GM18907 (cell line): ENCODE results near the gene RAD1.

Experiments
- ATAC-seq: cut with Tn5 transposase; IDR thresholded peaks from one replicate; pipeline ENCODE4 v1.9.1; 2021; ENCODE audit warnings: mild to moderate bottlenecking, moderate library complexity; ENCODE audit not compliant: unreplicated experiment

Gene RAD1

DNA sequence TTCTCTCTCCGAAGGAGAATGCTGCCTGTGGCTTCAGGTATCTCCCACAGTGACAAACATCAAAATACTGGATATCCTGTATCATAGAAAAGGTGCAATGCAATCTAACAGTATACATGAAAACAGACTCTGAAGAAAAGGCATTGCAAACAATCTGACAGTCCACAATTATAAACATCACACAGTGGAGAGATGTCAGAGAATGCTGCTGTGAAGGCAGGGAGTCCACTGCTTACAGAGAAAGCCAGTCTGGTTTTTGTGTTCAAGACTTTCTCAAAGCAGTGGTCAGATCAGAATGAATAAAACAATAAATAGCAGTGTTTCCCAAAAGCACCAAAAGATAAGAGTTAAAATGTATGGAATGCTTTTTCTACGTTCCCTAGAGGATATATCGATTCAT is 47.6 kb downstream of the RAD1 start:
- ATAC-seq: no peak

DNA sequence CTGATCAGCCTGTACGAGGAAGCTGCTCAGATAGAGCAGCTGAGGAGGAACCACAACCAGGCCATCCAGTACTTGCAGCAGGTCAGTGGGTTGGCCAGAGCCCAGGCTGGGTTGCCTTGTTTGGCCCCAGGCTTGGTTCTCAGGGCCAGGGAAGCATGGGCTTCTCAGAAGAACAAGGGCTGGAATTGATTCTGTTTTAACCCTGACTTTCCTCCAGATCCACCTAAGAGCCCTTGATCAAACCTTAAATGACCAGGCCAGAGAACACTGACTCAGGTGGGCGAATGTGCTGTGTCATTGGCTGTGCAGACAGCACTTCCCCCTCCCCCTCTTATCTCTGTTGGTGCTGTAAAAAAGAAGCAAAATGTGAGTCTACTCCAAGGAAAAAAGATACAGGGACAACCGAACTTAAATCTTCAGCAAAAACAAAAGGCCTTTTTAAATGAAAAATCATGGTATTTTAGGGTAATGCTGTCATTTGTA is 48.3 kb downstream of the RAD1 start:
- ATAC-seq: no peak

DNA sequence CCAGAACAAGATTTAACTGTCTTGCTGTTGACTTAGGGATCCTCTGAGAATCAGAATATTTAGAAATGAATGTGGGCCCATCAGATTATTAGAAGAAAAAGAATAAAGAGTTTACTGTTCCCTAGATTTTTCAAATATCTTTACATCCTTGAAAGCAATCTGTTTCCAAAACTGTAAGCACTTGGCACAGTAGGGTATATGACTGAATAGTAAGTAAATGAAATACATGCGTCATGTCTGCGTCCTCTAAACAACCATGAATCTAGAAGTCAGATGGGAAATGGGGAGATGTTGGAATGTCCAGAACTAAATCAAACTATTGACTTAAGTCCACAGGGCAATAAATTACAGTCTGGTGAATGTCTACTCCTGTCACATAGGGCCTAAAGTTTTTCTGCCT is 50.2 kb downstream of the RAD1 start:
- ATAC-seq: no peak

GRCh38 chr5:34863946-34864345 is 51.4 kb downstream of the RAD1 start:
- ATAC-seq: no peak

GRCh38 chr5:34859253-34859652 is 56.1 kb downstream of the RAD1 start:
- ATAC-seq: no peak

DNA sequence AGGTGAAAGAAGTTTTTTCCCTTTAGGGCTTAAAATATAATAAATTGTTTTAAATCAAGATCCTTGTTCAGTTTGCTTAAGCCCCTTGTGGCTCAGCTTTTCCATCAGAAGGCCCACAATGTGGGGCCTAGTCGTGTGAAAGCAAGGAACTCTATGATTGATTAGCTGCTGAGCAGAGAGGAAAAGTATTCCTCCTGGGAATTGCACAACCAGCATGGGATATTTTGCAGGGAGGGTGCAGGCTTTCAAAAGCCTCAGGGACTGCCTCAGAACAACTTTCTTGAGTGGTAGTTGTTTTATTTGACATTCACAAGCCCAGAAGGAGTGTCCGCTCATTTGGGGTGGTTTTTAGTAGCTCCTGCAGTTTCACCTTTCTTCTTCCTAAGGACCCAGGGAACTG is 56.5 kb downstream of the RAD1 start:
- no peak for ATAC-seq

DNA sequence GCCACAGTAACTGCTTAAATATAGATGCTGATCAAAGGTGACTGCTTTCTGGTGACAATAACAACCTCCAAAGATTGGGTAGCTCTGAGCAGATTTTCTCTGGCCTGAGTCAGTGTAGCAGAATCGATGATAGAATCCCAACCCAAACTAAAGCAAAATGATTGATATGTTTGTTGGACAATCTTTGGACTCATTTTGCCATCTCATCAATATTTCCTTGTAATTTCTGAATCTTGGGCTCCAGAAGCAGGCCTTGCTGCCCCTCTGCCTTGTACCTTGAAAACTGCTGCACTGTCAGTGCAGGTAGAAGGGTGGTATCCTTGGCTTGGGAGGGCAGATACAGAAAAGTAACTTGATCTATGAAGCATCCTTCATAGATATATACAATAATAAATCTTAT is 57.4 kb downstream of the RAD1 start:
- ATAC-seq: no peak

DNA sequence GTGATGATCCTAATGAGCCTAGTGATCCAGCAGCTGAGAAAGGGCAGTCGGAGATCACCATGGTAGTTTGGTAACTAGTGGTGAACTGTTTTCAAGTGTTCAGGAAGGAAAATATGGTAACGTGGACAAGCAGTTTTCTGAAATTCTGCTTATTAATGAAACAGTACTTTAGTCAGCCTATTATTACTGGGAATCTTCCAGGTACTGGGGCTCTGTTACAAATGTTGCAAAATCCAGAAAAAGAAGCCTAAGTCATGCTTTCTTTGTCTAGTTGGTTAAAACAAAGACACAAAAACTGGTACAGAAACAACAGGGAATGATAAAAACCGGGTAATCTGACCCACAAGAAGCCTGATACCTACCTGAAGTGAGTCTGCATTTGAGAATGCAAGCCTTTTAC is 58.1 kb downstream of the RAD1 start:
- no peak for ATAC-seq
